Effector memory CD4-positive, alpha-beta T cell (primary cell): ENCODE measurements around the gene GLT6D1.

ENCODE experiments used
- DNase-seq, 3 donors: peaks; one replicate each; pipeline ENCODE4 v3.0.0-alpha.2; 2020
- H3K27ac ChIP-seq: 2 replicates; pipeline ENCODE4 v1.7.0; 2013; ENCODE audit warnings: mild to moderate bottlenecking, low read length, moderate library complexity; ENCODE audit not compliant: insufficient read depth, poor library complexity, severe bottlenecking
- H3K27me3 ChIP-seq: replicated peaks from 2 replicates; pipeline ENCODE4 v1.7.0; 2013; ENCODE audit warnings: mild to moderate bottlenecking, low read length; ENCODE audit not compliant: insufficient read depth, control insufficient read depth, poor library complexity, severe bottlenecking
- H3K36me3 ChIP-seq: 2 replicates; pipeline ENCODE4 v1.7.0; 2013; ENCODE audit warnings: mild to moderate bottlenecking, low read length, moderate library complexity; ENCODE audit not compliant: control insufficient read depth, insufficient read depth
- H3K4me1 ChIP-seq: 2 replicates; pipeline ENCODE4 v1.7.0; 2013; ENCODE audit warnings: low read length, mild to moderate bottlenecking; ENCODE audit not compliant: control insufficient read depth, insufficient read depth, poor library complexity, severe bottlenecking
- H3K4me3 ChIP-seq: 2 replicates; pipeline ENCODE4 v1.7.0; 2013; ENCODE audit warnings: low read length, low read depth, mild to moderate bottlenecking; ENCODE audit not compliant: insufficient read depth, poor library complexity, severe bottlenecking
- H3K9me3 ChIP-seq: 2 replicates; pipeline ENCODE4 v1.7.0; 2013; ENCODE audit warnings: mild to moderate bottlenecking, low read length, moderate library complexity; ENCODE audit not compliant: control insufficient read depth

The GLT6D1 gene

GRCh38 chr9:135587658-135588057 is 51.7 kb downstream of the GLT6D1 start:
- H3K27ac ChIP-seq: no peak overlapping the region
- H3K9me3 ChIP-seq: no peaks in the 10 kb centered on the region
- no peak for DNase-seq
- no peaks in the 10 kb centered on the region for H3K4me1 ChIP-seq
- no peak overlapping the region for H3K4me3 ChIP-seq
- H3K27me3 ChIP-seq: no peaks in the 10 kb centered on the region
- H3K36me3 ChIP-seq: no peaks in the 10 kb centered on the region

GRCh38 chr9:135586601-135587109 is 52.7 kb downstream of the GLT6D1 start:
- H3K27ac ChIP-seq: no peak overlapping the region
- H3K36me3 ChIP-seq: no peaks in the 10 kb centered on the region
- no peak for DNase-seq
- H3K27me3 ChIP-seq: no peaks in the 10 kb centered on the region
- H3K4me1 ChIP-seq: no peaks in the 10 kb centered on the region
- H3K9me3 ChIP-seq: no peaks in the 10 kb centered on the region
- H3K4me3 ChIP-seq: no peak overlapping the region

GRCh38 chr9:135584934-135585333 is 54.4 kb downstream of the GLT6D1 start:
- no peak for DNase-seq
- Histone ChIP-seq H3K4me1 (no peaks in the 10 kb centered on the region), H3K27me3 (no peaks in the 10 kb centered on the region)

GRCh38 chr9:135584371-135584770 is 55.0 kb downstream of the GLT6D1 start:
- Histone ChIP-seq H3K4me3 (no peak overlapping the region), H3K9me3 (no peaks in the 10 kb centered on the region), H3K36me3 (no peaks in the 10 kb centered on the region), H3K27ac (no peak overlapping the region), H3K27me3 (no peaks in the 10 kb centered on the region), H3K4me1 (no peaks in the 10 kb centered on the region)
- DNase-seq: no peak

More at GRCh38 chr9:135584934-135585333, 54.4 kb downstream of the GLT6D1 start:
- Histone ChIP-seq H3K4me3 (no peak overlapping the region), H3K36me3 (no peaks in the 10 kb centered on the region), H3K27ac (no peak overlapping the region), H3K9me3 (no peaks in the 10 kb centered on the region)

- no peaks in the 10 kb centered on the region for H3K27me3 ChIP-seq
- H3K36me3 ChIP-seq: no peaks in the 10 kb centered on the region
- no peak overlapping the region for H3K27ac ChIP-seq
- no peak overlapping the region for H3K4me3 ChIP-seq
- no peaks in the 10 kb centered on the region for H3K4me1 ChIP-seq
- no peak for DNase-seq
- no peaks in the 10 kb centered on the region for H3K9me3 ChIP-seq
Measured at GRCh38 chr9:135583688-135584011, 55.7 kb downstream of the GLT6D1 start.

GRCh38 chr9:135582966-135583687 is 56.2 kb downstream of the GLT6D1 start:
- Histone ChIP-seq H3K36me3 (no peaks in the 10 kb centered on the region), H3K27me3 (no peaks in the 10 kb centered on the region), H3K4me1 (no peaks in the 10 kb centered on the region), H3K9me3 (no peaks in the 10 kb centered on the region), H3K4me3 (no peak overlapping the region), H3K27ac (no peak overlapping the region)
- DNase-seq: no peak

- Histone ChIP-seq H3K36me3 (no peaks in the 10 kb centered on the region), H3K4me1 (no peaks in the 10 kb centered on the region), H3K4me3 (no peak overlapping the region), H3K27ac (no peak overlapping the region), H3K27me3 (no peaks in the 10 kb centered on the region), H3K9me3 (no peaks in the 10 kb centered on the region)
- DNase-seq: no peak
Measured at GRCh38 chr9:135582541-135582940, 56.8 kb downstream of the GLT6D1 start.

- Histone ChIP-seq H3K4me1 (no peaks in the 10 kb centered on the region), H3K36me3 (no peaks in the 10 kb centered on the region), H3K4me3 (no peak overlapping the region), H3K9me3 (no peaks in the 10 kb centered on the region), H3K27ac (no peak overlapping the region), H3K27me3 (no peaks in the 10 kb centered on the region)
- no peak for DNase-seq
Measured at GRCh38 chr9:135581636-135582426, 57.5 kb downstream of the GLT6D1 start.

GRCh38 chr9:135580664-135581380 is 58.5 kb downstream of the GLT6D1 start:
- H3K36me3 ChIP-seq: no peaks in the 10 kb centered on the region
- H3K27me3 ChIP-seq: no peaks in the 10 kb centered on the region
- H3K27ac ChIP-seq: no peak overlapping the region
- H3K4me3 ChIP-seq: no peak overlapping the region
- no peak for DNase-seq
- H3K9me3 ChIP-seq: no peaks in the 10 kb centered on the region
- no peaks in the 10 kb centered on the region for H3K4me1 ChIP-seq
